CD8-positive, alpha-beta memory T cell (primary cell): ENCODE data around the gene NXPE3. TPM values are rescaled to one million over a fixed set of nuclear protein-coding genes. Genes with fewer than 3 reads are reported as not detected.
A peak's percentile ranks its signal among the peaks of the same experiment; 100 is the strongest.

Experiments used
- CTCF ChIA-PET: fragments of 350-600 bp; sonication (Branson Sonifier 250); formaldehyde crosslinking; loops from one replicate; lab custom pipeline; 2021; ENCODE audit warnings: antibody characterized with exemption; lab: Charles Lee
- POLR2A ChIA-PET: fragments of 350-600 bp; sonication (Branson Sonifier 250); formaldehyde crosslinking; loops from one replicate; lab custom pipeline; 2021; ENCODE audit warnings: antibody characterized with exemption; lab: Charles Lee
- DNase-seq, 5 donors: peaks; one replicate each; pipeline versions ENCODE4 v3.0.0 to v3.0.0-alpha.2; 2020 to 2022; ENCODE audit warnings: mixed read lengths in 1 of 5
- H3K27ac ChIP-seq: one replicate; pipeline ENCODE4 v1.7.0; 2013; ENCODE audit warnings: low read depth, mild to moderate bottlenecking, low read length, moderate library complexity
- H3K27me3 ChIP-seq: 2 replicates; pipeline ENCODE4 v1.7.0; 2013; ENCODE audit warnings: low read length, mild to moderate bottlenecking; ENCODE audit not compliant: insufficient read depth, poor library complexity, severe bottlenecking
- H3K36me3 ChIP-seq: 2 replicates; pipeline ENCODE4 v1.7.0; 2013; ENCODE audit warnings: mild to moderate bottlenecking, low read length, moderate library complexity; ENCODE audit not compliant: insufficient read depth
- H3K4me1 ChIP-seq: 2 replicates; pipeline ENCODE4 v1.7.0; 2013; ENCODE audit warnings: mild to moderate bottlenecking, low read length, moderate library complexity; ENCODE audit not compliant: insufficient read depth
- H3K4me3 ChIP-seq: 2 replicates; pipeline ENCODE4 v1.7.0; 2013; ENCODE audit warnings: mild to moderate bottlenecking, low read length
- H3K9me3 ChIP-seq: 2 replicates; pipeline ENCODE4 v1.7.0; 2013; ENCODE audit warnings: mild to moderate bottlenecking, low read length
- H3K27ac Mint-ChIP-seq, 8 donors: one replicate each; pipeline ENCODE4 v1.8.0; 2020 to 2021; ENCODE audit warnings: mixed read lengths in 8 of 8, mild to moderate bottlenecking in 6 of 8, inconsistent platforms in 3 of 8, moderate library complexity in 3 of 8
- H3K27me3 Mint-ChIP-seq, 2 donors: one replicate each; pipeline ENCODE4 v1.8.0; 2020 to 2021; ENCODE audit warnings: mixed read lengths in 2 of 2, mild to moderate bottlenecking in 1 of 2, moderate library complexity in 1 of 2
- H3K36me3 Mint-ChIP-seq, 3 donors: one replicate each; pipeline ENCODE4 v1.8.0; 2020 to 2021; ENCODE audit warnings: mixed read lengths in 3 of 3, inconsistent platforms in 1 of 3, mild to moderate bottlenecking in 1 of 3
- H3K4me1 Mint-ChIP-seq, 3 donors: one replicate each; pipeline ENCODE4 v1.8.0; 2020 to 2021; ENCODE audit warnings: mixed read lengths in 3 of 3, inconsistent platforms in 1 of 3, mild to moderate bottlenecking in 1 of 3
- H3K4me3 Mint-ChIP-seq, 7 donors: one replicate each; pipeline ENCODE4 v1.8.0; 2020 to 2021; ENCODE audit warnings: mixed read lengths in 7 of 7, mild to moderate bottlenecking in 6 of 7, moderate library complexity in 4 of 7, inconsistent platforms in 2 of 7
- H3K9me3 Mint-ChIP-seq, 5 donors: one replicate each; pipeline ENCODE4 v1.8.0; 2020 to 2022; ENCODE audit warnings: mixed read lengths in 5 of 5, mild to moderate bottlenecking in 3 of 5, moderate library complexity in 2 of 5, inconsistent platforms in 1 of 5
- polyA plus RNA-seq: library from polyadenylated mRNA; unstranded; fragments of 300-500 nt; fragmentation: Illumina TruSeq; gene quantifications from one replicate; pipeline ENCODE4 v1.2.3, GENCODE V29; 2021
- total RNA-seq, 2 experiments: library from RNA; stranded (reverse); gene quantifications; one replicate each; pipeline ENCODE4 v1.2.3, GENCODE V29; 2021

Gene NXPE3
- total and polyA plus RNA-seq, 3 experiments from 2014 or later = 16.2 to 37.4 (median 17.2) TPM

DNA sequence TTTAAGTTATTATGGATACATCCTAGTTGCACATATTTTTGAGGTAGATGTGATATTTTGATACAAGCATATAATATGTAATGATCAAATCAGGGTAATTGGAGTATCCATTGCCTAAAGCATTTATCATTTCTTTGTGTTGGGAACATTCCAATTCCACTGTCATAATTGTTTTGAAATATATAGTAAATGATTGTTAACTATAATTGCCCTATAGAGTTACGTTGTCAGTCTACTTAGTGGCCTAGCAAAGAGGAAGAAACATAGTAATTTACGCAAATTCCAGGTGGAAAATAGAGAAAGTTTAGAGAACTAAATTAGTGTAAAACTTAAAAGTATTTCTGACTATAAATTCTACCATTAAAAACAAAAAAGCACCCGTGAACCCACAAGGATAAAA lies 24.9 kb downstream of the NXPE3 start:
- DNase-seq = no peak
- H3K4me3 ChIP-seq = no peak overlapping the region
- H3K4me3 Mint-ChIP-seq = peak overlapping the region in 1 of 7 donors; percentile 13
- peaks cover 20 to 37% (median 35%) of the 10 kb centered on the region in 3 donors for H3K4me1 Mint-ChIP-seq
- POLR2A ChIA-PET = no interaction called here
- H3K36me3 Mint-ChIP-seq = peaks cover 4 to 76% (median 10%) of the 10 kb centered on the region in 3 donors
- CTCF ChIA-PET = interaction anchor here (1.0 to 4.9 kb wide), 8 partner anchors 10 to 426 kb away, joined by 3 to 34 read pairs (median 4); no protein-coding TSS in a partner anchor
- H3K27me3 Mint-ChIP-seq = no peaks in the 10 kb centered on the region
- H3K9me3 Mint-ChIP-seq = no peaks in the 10 kb centered on the region
- H3K27ac ChIP-seq = no peak overlapping the region
- peaks cover 7% of the 10 kb centered on the region for H3K4me1 ChIP-seq
- no peaks in the 10 kb centered on the region for H3K27me3 ChIP-seq
- peak overlapping the region in 5 of 8 donors; percentile 14 to 85 (median 85) for H3K27ac Mint-ChIP-seq
- no peaks in the 10 kb centered on the region for H3K9me3 ChIP-seq
- H3K36me3 ChIP-seq = no peaks in the 10 kb centered on the region

GRCh38 chr3:101806491-101806890 lies 27.5 kb downstream of the NXPE3 start:
- Mint-ChIP-seq H3K9me3 (no peaks in the 10 kb centered on the region), H3K36me3 (peaks cover 4 to 65% (median 9%) of the 10 kb centered on the region in 3 donors), H3K4me1 (peaks cover 28 to 47% (median 41%) of the 10 kb centered on the region in 3 donors), H3K27me3 (no peaks in the 10 kb centered on the region), H3K27ac (no peak overlapping the region), H3K4me3 (no peak overlapping the region)
- Histone ChIP-seq H3K4me3 (no peak overlapping the region), H3K27me3 (no peaks in the 10 kb centered on the region), H3K9me3 (no peaks in the 10 kb centered on the region), H3K27ac (no peak overlapping the region), H3K36me3 (no peaks in the 10 kb centered on the region), H3K4me1 (peaks cover 24% of the 10 kb centered on the region)
- no peak for DNase-seq
- ChIA-PET POLR2A (interaction anchor here (1.1 kb wide), 1 partner anchor 43 kb away, joined by 3 read pairs; the partner anchor contains the start of gene NFKBIZ), CTCF (interaction anchor here (1.1 to 8.5 kb wide), 3 partner anchors 43 to 422 kb away, joined by 3 to 57 read pairs (median 4); partner anchors contain the start of gene NFKBIZ)

DNA sequence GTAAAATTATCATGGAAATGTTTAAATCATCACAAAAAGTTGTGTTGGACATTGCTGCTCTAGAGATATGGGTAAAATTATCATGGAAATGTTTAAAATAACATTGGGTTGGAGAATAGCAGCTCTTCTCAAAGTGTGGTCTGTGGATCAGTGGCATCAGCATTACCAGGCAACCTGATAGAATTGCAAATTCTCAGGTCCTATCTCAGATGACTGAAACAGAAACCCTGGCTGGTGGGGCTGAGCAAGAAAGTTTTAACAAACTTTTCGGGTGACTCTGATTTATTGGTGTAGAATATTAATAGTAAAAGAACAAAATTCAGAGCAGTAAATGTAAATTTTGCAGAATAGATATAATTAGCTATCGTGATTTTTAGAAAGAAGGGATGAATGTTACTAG lies 28.9 kb downstream of the NXPE3 start:
- Histone ChIP-seq H3K4me3 (no peak overlapping the region), H3K27ac (no peak overlapping the region), H3K36me3 (no peaks in the 10 kb centered on the region), H3K4me1 (peaks cover 24% of the 10 kb centered on the region), H3K27me3 (no peaks in the 10 kb centered on the region), H3K9me3 (no peaks in the 10 kb centered on the region)
- Mint-ChIP-seq H3K4me1 (peaks cover 28 to 47% (median 41%) of the 10 kb centered on the region in 3 donors), H3K27ac (no peak overlapping the region), H3K4me3 (no peak overlapping the region), H3K9me3 (no peaks in the 10 kb centered on the region), H3K36me3 (peaks cover 4 to 59% (median 9%) of the 10 kb centered on the region in 3 donors), H3K27me3 (no peaks in the 10 kb centered on the region)
- ChIA-PET CTCF (interaction anchor here (1.2 to 8.5 kb wide), 4 partner anchors 252 to 729 kb away, joined by 3 to 57 read pairs (median 6); no protein-coding TSS in a partner anchor), POLR2A (no interaction called here)
- no peak for DNase-seq

GRCh38 chr3:101809178-101810021 lies 30.4 kb downstream of the NXPE3 start:
- no peaks in the 10 kb centered on the region for H3K27me3 Mint-ChIP-seq
- H3K4me1 Mint-ChIP-seq = peaks cover 23 to 41% (median 40%) of the 10 kb centered on the region in 3 donors
- Histone ChIP-seq H3K27ac (no peak overlapping the region), H3K9me3 (no peaks in the 10 kb centered on the region), H3K4me3 (no peak overlapping the region), H3K27me3 (no peaks in the 10 kb centered on the region), H3K36me3 (no peaks in the 10 kb centered on the region), H3K4me1 (peaks cover 29% of the 10 kb centered on the region)
- ChIA-PET CTCF (interaction anchor here (1.0 to 8.5 kb wide), 5 partner anchors 18 to 419 kb away, joined by 3 to 57 read pairs (median 5); no protein-coding TSS in a partner anchor), POLR2A (interaction anchor here (1.2 kb wide), 1 partner anchor 416 kb away, joined by 3 read pairs; no protein-coding TSS in a partner anchor)
- H3K4me3 Mint-ChIP-seq = peak overlapping the region in 3 of 7 donors; percentile 8 to 47 (median 32)
- H3K9me3 Mint-ChIP-seq = no peaks in the 10 kb centered on the region
- H3K36me3 Mint-ChIP-seq = peaks cover 0 to 46% (median 6%) of the 10 kb centered on the region in 3 donors
- peak overlapping the region; percentile 6 to 84 (median 64) for H3K27ac Mint-ChIP-seq
- DNase-seq = peak in 4 of 5 donors; percentile 3 to 55 (median 26)

GRCh38 chr3:101810022-101810418 lies 31.0 kb downstream of the NXPE3 start:
- Mint-ChIP-seq H3K9me3 (no peaks in the 10 kb centered on the region), H3K27ac (peak overlapping the region in 6 of 8 donors; percentile 17 to 54 (median 39)), H3K27me3 (no peaks in the 10 kb centered on the region), H3K4me3 (no peak overlapping the region), H3K4me1 (peaks cover 24 to 40% (median 39%) of the 10 kb centered on the region in 3 donors), H3K36me3 (peaks cover 0 to 42% (median 4%) of the 10 kb centered on the region in 3 donors)
- Histone ChIP-seq H3K27me3 (no peaks in the 10 kb centered on the region), H3K4me3 (no peak overlapping the region), H3K9me3 (no peaks in the 10 kb centered on the region), H3K36me3 (no peaks in the 10 kb centered on the region), H3K27ac (no peak overlapping the region), H3K4me1 (peaks cover 34% of the 10 kb centered on the region)
- ChIA-PET POLR2A (interaction anchor here (1.2 kb wide), 1 partner anchor 415 kb away, joined by 3 read pairs; no protein-coding TSS in a partner anchor), CTCF (interaction anchor here (0.7 to 8.5 kb wide), 5 partner anchors 13 to 419 kb away, joined by 3 to 57 read pairs (median 5); no protein-coding TSS in a partner anchor)
- no peak for DNase-seq

DNA sequence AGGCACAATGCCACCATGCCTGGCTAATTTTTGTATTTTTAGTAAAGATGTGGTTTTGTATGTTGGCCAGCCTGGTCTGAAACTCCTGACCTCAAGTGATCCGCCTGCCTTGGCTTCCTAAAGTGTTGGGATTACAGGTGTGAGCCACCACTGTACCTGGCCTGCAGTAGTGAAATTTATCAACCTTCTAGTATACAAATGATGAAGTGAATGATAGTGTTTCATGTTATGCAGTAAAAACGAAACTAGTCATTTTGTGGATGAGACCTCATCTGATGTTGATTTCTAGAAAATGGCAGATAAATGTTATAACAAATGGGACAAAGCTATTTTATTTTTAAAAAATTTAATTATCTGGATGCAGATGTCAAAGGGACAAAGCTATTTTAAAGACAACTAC lies 32.9 kb downstream of the NXPE3 start:
- Mint-ChIP-seq H3K36me3 (peaks cover 0 to 36% (median 5%) of the 10 kb centered on the region in 3 donors), H3K27me3 (no peaks in the 10 kb centered on the region), H3K27ac (no peak overlapping the region), H3K4me1 (peaks cover 26 to 43% (median 41%) of the 10 kb centered on the region in 3 donors), H3K9me3 (no peaks in the 10 kb centered on the region), H3K4me3 (no peak overlapping the region)
- no peak for DNase-seq
- H3K36me3 ChIP-seq = peaks cover 2% of the 10 kb centered on the region
- no peak overlapping the region for H3K4me3 ChIP-seq
- ChIA-PET POLR2A (interaction anchor here (0.9 kb wide), 1 partner anchor 38 kb away, joined by 3 read pairs; the partner anchor contains the start of gene NFKBIZ), CTCF (interaction anchor here (1.2 to 8.5 kb wide), 7 partner anchors 9 to 417 kb away, joined by 3 to 57 read pairs (median 4); partner anchors contain the start of gene NFKBIZ)
- no peak overlapping the region for H3K27ac ChIP-seq
- no peaks in the 10 kb centered on the region for H3K9me3 ChIP-seq
- H3K4me1 ChIP-seq = peaks cover 38% of the 10 kb centered on the region
- no peaks in the 10 kb centered on the region for H3K27me3 ChIP-seq

DNA sequence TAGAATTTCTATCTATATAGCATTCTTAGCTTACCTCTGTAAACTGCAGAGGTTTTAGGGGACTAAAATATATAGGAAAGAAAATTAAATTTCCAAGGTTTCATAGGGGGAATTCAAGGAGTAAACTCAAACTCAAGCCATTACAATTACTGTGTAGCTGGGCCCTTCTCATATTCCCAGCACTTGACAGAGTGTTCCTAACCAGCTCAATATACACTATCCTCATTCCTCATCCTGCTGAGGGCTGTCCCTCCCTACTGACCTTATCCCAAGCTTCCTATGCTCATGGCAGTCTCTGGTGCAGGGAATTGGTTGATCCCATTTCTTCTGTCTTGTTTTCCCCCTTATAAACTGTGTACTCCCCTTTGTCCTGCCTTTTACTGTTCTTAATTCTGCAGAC lies 33.9 kb downstream of the NXPE3 start:
- ChIA-PET POLR2A (no interaction called here), CTCF (interaction anchor here (0.9 to 8.5 kb wide), 6 partner anchors 9 to 416 kb away, joined by 3 to 57 read pairs (median 4); partner anchors contain the start of gene NFKBIZ)
- no peaks in the 10 kb centered on the region for H3K27me3 ChIP-seq
- peaks cover 5% of the 10 kb centered on the region for H3K36me3 ChIP-seq
- no peak overlapping the region for H3K27ac ChIP-seq
- H3K4me1 ChIP-seq = peaks cover 38% of the 10 kb centered on the region
- H3K27me3 Mint-ChIP-seq = no peaks in the 10 kb centered on the region
- no peak overlapping the region for H3K27ac Mint-ChIP-seq
- H3K36me3 Mint-ChIP-seq = peaks cover 0 to 38% (median 7%) of the 10 kb centered on the region in 3 donors
- H3K4me3 ChIP-seq = no peak overlapping the region
- no peaks in the 10 kb centered on the region for H3K9me3 ChIP-seq
- no peaks in the 10 kb centered on the region for H3K9me3 Mint-ChIP-seq
- H3K4me3 Mint-ChIP-seq = no peak overlapping the region
- peaks cover 26 to 43% (median 41%) of the 10 kb centered on the region in 3 donors for H3K4me1 Mint-ChIP-seq
- DNase-seq = no peak
